Hepatocyte (in vitro differentiated cells): ENCODE data around the gene PLXDC1.

Experiments used
- CTCF ChIP-seq: fragments of 200-600 bp; sonication (generic); IDR thresholded peaks from 2 replicates; pipeline ENCODE4 v1.5.1; 2016; ENCODE audit warnings: antibody characterized with exemption, mild to moderate bottlenecking; ENCODE audit not compliant: poor library complexity
- EZH2 ChIP-seq: fragments of 200-600 bp; sonication (generic); IDR thresholded peaks from 2 replicates; pipeline ENCODE4 v1.6.1; 2016; ENCODE audit warnings: antibody characterized with exemption, mild to moderate bottlenecking, borderline replicate concordance

- TF ChIP-seq CTCF = no peak
- TF ChIP-seq EZH2 = no peak
These were observed 51.7 kb downstream of the PLXDC1 start for GRCh38 chr17:39099663-39100286.
